Rectal smooth muscle tissue (tissue), 1 donor: ENCODE results near the gene HSPE1.
A peak's percentile ranks its signal among the peaks of the same experiment; 100 is the strongest.

ENCODE experiments used
- H3K27ac ChIP-seq: one replicate; pipeline ENCODE4 v1.7.0; 2013; ENCODE audit warnings: low read depth, low read length, inconsistent platforms
- H3K27me3 ChIP-seq: one replicate; pipeline ENCODE4 v1.7.0; 2013; ENCODE audit warnings: low read length; ENCODE audit not compliant: control insufficient read depth, insufficient read depth
- H3K36me3 ChIP-seq: one replicate; pipeline ENCODE4 v1.7.0; 2013; ENCODE audit warnings: low read length; ENCODE audit not compliant: control insufficient read depth, insufficient read depth
- H3K4me1 ChIP-seq: one replicate; pipeline ENCODE4 v1.7.0; 2013; ENCODE audit warnings: low read length; ENCODE audit not compliant: control insufficient read depth, insufficient read depth
- H3K4me3 ChIP-seq: one replicate; pipeline ENCODE4 v1.7.0; 2013; ENCODE audit warnings: low read length
- H3K9ac ChIP-seq: one replicate; pipeline ENCODE4 v1.7.0; 2013; ENCODE audit warnings: low read length

HSPE1 gene

DNA sequence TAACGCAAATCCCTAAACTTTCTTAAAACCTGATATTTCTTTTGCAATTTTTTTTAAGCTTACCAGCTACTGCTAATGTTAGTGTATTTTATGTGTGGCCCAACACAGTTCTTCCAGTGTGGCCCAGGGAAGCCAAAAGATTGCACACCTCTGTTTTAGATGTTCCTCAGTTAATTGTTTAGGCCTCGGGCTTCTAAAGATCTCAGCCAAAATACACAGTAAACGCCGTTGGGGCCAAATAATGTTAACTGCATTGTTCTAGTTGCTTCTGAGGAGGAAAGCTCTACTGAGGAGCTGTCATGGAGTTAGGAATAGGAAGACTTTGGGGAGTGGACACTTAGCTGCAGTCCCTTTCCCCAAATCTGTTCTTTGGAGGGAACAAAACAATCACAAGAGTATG lies 2.0 kb downstream of the HSPE1 start:
- peak overlapping the region; percentile 24 for H3K4me3 ChIP-seq
- H3K36me3 ChIP-seq, result peaks cover 7% of the 10 kb centered on the region
- H3K9ac ChIP-seq, result no peak overlapping the region
- peaks cover 9% of the 10 kb centered on the region for H3K4me1 ChIP-seq
- no peaks in the 10 kb centered on the region for H3K27me3 ChIP-seq
- H3K27ac ChIP-seq, result no peak overlapping the region

DNA sequence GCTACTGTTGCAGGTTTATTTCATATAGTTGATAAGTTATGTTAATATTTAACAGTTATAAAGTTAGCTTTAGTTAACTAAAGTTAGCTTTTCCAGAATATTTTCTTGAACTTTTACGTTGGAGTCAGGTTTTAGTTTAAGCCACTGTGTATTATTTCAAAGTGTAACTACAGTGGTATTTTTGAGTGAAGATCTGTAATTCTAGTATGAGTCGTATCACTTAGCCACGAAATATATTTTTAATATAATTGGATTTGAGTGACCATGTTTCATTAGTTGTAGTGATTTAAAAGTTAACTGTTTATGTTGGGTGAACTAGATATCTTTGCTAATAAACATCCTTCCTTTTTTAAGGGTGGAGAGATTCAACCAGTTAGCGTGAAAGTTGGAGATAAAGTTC lies 2.5 kb downstream of the HSPE1 start:
- H3K36me3 ChIP-seq, result peaks cover 7% of the 10 kb centered on the region
- no peak overlapping the region for H3K9ac ChIP-seq
- peaks cover 9% of the 10 kb centered on the region for H3K4me1 ChIP-seq
- H3K27me3 ChIP-seq, result no peaks in the 10 kb centered on the region
- H3K27ac ChIP-seq, result no peak overlapping the region
- no peak overlapping the region for H3K4me3 ChIP-seq

DNA sequence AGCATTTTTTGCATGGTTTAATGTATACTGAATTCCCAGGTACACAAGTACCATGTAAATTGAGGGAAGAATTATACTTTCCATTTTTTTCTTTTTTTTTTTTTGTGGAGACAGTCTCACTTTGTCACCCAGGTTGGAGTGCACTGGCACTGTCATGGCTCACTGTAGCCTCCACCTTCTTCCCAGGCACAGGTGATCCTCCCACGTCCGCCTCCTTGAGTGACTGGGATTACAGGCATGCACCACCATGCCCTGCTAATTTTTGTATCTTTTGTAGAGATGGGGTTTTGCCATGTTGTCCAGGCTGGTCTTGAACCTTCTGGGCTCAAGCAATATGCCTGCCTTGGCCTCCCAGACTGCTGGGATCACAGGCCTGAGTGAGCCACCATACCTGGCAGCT lies 3.8 kb downstream of the HSPE1 start:
- Histone ChIP-seq H3K36me3 (peaks cover 7% of the 10 kb centered on the region), H3K27ac (no peak overlapping the region), H3K4me3 (no peak overlapping the region), H3K9ac (no peak overlapping the region), H3K27me3 (no peaks in the 10 kb centered on the region), H3K4me1 (peaks cover 2% of the 10 kb centered on the region)

- no peak overlapping the region for H3K4me3 ChIP-seq
- no peak overlapping the region for H3K27ac ChIP-seq
These were observed 4.3 kb downstream of the HSPE1 start for GRCh38 chr2:197504512-197504911.

DNA sequence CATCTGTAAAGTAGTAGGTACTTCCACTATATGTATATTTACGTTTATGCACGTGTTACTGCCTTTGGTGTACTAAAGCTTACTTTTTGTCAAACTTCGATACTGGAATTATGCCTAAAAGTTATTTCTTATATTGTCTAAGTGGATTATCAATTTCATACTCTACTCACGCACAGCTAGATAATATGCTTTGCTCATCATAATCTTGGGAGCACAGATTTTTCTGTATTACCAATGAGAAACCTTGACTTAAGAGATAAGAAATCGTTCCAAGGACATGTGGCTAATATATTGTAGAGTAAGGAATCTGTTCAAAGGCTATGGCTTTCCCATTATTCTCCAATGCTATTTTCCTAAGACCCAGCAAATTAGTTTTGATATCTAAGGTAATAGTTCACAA lies 6.5 kb downstream of the HSPE1 start:
- Histone ChIP-seq H3K9ac (no peak overlapping the region), H3K27ac (no peak overlapping the region), H3K4me3 (no peak overlapping the region), H3K4me1 (peaks cover 2% of the 10 kb centered on the region), H3K27me3 (no peaks in the 10 kb centered on the region), H3K36me3 (peaks cover 7% of the 10 kb centered on the region)

More at GRCh38 chr2:197504512-197504911, 4.3 kb downstream of the HSPE1 start:
- H3K27me3 ChIP-seq, result no peaks in the 10 kb centered on the region
- H3K4me1 ChIP-seq, result peaks cover 2% of the 10 kb centered on the region
- no peak overlapping the region for H3K9ac ChIP-seq
- H3K36me3 ChIP-seq, result peaks cover 7% of the 10 kb centered on the region

DNA sequence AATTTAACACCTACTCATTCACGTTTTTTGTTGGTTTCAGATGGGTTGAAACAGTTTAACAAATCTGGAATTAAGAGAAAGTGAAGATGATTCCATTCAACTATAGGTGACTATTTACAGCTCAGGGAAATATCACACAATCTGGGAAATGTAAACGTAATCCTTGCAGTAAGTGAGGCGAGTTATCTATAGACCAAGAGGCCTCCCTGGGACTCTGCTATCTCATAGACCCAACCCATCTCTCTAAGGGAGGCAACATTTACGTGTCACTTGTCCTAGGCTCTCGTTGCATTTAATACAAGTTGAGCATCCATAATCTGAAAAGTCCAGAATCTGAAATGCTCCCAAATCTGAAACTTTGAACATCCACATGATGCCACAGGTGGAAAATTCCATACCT lies 13.7 kb downstream of the HSPE1 start:
- Histone ChIP-seq H3K9ac (no peak overlapping the region), H3K27me3 (no peaks in the 10 kb centered on the region), H3K4me1 (peaks cover 9% of the 10 kb centered on the region), H3K4me3 (no peak overlapping the region), H3K27ac (no peak overlapping the region), H3K36me3 (no peaks in the 10 kb centered on the region)

DNA sequence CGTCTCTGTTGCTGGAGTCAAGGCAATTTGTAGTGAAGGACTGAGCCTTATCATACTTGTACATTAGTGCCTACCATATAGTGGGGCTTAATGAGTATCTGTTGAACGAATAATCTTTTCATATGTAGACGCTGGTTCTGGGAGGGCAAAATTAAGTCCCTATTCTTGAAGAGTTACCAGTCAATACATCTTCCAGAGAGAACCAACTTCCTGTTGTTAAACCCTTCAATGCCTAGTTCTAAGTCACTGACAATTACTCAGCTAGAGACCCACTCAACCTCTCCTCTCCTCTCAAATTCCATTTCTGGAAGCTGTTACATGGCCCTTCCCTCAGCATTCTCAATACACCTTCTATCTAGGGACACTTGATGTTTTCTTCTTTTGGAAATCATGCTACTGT lies 14.6 kb downstream of the HSPE1 start:
- H3K4me1 ChIP-seq, result peaks cover 9% of the 10 kb centered on the region
- H3K36me3 ChIP-seq, result no peaks in the 10 kb centered on the region
- peak overlapping the region; percentile 91 for H3K27ac ChIP-seq
- peak overlapping the region; percentile 81 for H3K4me3 ChIP-seq
- no peaks in the 10 kb centered on the region for H3K27me3 ChIP-seq
- H3K9ac ChIP-seq, result no peak overlapping the region

DNA sequence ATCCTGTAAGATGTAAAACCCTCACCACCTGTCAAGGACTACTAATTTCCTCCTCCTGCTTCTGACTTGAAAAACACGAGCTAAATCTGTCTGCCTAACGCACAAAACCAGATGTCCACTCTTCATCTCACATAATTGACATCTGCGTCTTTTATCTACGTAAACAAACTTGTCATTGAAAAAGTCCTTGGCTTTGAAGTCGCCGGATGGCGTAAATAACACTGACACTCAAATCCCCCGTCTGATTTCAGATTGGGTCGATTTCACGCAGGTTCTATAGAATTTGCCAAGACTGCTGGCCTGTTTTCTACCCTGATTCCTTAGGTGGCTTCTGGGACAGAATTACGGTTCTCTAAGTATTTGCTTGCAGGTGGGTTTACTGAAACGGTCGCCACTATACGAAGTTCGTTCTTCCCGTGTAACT lies 15.1 kb downstream of the HSPE1 start:
- Histone ChIP-seq H3K27me3 (no peaks in the 10 kb centered on the region), H3K4me3 (peak overlapping the region; percentile 81), H3K27ac (peak overlapping the region; percentile 91), H3K36me3 (no peaks in the 10 kb centered on the region), H3K4me1 (peaks cover 9% of the 10 kb centered on the region), H3K9ac (peak overlapping the region; percentile 47)

DNA sequence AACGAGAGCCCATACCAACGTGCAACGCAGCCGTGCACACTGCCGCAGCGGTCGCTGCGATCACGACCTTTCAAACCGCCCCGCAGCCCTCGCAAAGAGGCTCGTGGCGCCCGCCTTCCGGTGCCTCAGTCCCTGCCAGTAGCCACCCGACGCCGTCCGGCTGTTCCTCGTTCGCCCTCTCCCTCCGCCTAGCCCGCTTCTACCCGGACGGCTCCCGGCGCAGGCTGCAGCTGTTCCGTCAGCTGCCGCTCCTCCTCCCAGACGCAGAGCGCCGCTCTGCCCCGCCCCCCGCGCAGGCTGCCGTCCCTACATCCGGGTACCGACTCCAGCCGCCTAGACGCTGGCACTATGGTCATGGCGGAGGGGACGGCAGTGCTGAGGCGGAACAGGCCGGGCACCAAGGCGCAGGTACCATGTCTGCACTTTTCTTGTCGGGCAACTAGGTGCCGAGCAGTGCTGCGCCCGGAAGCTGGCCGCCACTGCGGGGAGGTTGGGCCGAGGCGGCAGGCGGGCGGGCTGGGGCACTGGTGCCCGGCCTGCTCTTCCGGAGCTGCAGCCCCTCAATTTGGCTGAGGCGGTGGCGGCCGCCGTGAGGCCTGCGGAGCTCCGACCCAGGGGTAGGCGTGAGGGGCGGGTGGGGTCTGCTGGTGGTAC lies 15.7 kb downstream of the HSPE1 start, which contains the start of gene MOB4:
Gene MOB4, plus strand, starts transcription at position 328 of the 654 bp plus-strand sequence. Its CDS starts 21 bp downstream, at position 349.
- peaks cover 9% of the 10 kb centered on the region for H3K4me1 ChIP-seq
- no peaks in the 10 kb centered on the region for H3K36me3 ChIP-seq
- H3K4me3 ChIP-seq, result peak within 1 kb of the TSS; percentile 81
- H3K9ac ChIP-seq, result peak within 1 kb of the TSS; percentile 93
- H3K27me3 ChIP-seq, result no peaks in the 10 kb centered on the region
- H3K27ac ChIP-seq, result peak within 1 kb of the TSS; percentile 91

DNA sequence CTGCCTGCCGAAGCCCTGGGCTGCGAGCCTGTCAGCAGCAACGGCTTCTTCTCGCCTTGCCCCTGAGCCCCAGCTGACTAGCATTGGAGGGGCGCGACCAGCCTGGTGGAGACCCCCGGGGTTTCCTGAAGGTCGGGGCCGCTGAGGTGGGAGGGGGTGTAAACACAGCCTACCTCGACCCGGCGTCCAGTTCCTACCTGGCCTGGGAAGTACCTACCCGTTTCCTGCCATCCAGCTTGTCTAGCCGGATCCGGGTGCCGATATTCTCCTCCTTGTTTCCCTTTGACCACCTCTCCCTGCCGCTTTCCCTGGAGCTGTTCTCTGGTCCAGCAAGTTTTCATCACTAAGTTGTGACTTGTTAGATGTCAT lies 16.2 kb downstream of the HSPE1 start:
- H3K36me3 ChIP-seq, result no peaks in the 10 kb centered on the region
- peaks cover 9% of the 10 kb centered on the region for H3K4me1 ChIP-seq
- peak overlapping the region; percentile 81 for H3K4me3 ChIP-seq
- H3K27me3 ChIP-seq, result no peaks in the 10 kb centered on the region
- peak overlapping the region; percentile 91 for H3K27ac ChIP-seq
- peak overlapping the region; percentile 93 for H3K9ac ChIP-seq

DNA sequence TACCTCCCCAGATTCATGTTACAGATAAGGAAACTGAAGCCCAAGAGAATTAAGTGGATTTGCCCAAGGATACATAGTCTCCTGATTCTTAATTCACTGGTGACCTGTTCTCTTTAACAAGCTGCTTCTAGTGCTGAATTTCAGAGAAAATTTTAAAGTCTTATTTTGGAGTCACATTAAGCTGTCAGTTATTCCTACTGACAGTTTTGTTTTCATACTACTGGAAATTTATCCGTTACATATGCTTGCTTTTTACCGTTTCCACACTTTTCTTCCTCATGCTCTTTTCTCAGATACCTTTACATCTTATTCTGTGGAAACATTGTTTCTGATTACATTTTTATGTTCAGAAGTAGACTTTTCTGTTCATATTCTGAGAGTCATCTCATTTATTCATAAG lies 17.0 kb downstream of the HSPE1 start:
- Histone ChIP-seq H3K4me1 (peaks cover 9% of the 10 kb centered on the region), H3K4me3 (peak overlapping the region; percentile 81), H3K27me3 (no peaks in the 10 kb centered on the region), H3K27ac (no peak overlapping the region), H3K36me3 (no peaks in the 10 kb centered on the region), H3K9ac (no peak overlapping the region)

- Histone ChIP-seq H3K27me3 (no peaks in the 10 kb centered on the region), H3K27ac (no peak overlapping the region), H3K4me3 (no peak overlapping the region), H3K9ac (no peak overlapping the region), H3K4me1 (no peaks in the 10 kb centered on the region), H3K36me3 (peaks cover 6% of the 10 kb centered on the region)
These were observed 38.2 kb downstream of the HSPE1 start for GRCh38 chr2:197538412-197538811.

- Histone ChIP-seq H3K27ac (no peak overlapping the region), H3K9ac (no peak overlapping the region), H3K4me3 (no peak overlapping the region), H3K36me3 (peaks cover 7% of the 10 kb centered on the region), H3K4me1 (no peaks in the 10 kb centered on the region), H3K27me3 (no peaks in the 10 kb centered on the region)
These were observed 39.6 kb downstream of the HSPE1 start for GRCh38 chr2:197539734-197540133.
